Fibroblast of skin of scalp (primary cell): ENCODE results near the gene HS3ST5.
"Not testable (repeated sequence)": the region's sequence is repeated elsewhere in the genome, so short reads cannot be mapped to it uniquely, and the experiment has no call there.

Source experiments
- DNase-seq: peaks from one replicate; pipeline ENCODE4 v3.0.0-alpha.2; 2013

Gene HS3ST5

GRCh38 chr6:114151064-114151690 lies 191.6 kb downstream of the HS3ST5 start:
- DNase-seq: no peak

DNA sequence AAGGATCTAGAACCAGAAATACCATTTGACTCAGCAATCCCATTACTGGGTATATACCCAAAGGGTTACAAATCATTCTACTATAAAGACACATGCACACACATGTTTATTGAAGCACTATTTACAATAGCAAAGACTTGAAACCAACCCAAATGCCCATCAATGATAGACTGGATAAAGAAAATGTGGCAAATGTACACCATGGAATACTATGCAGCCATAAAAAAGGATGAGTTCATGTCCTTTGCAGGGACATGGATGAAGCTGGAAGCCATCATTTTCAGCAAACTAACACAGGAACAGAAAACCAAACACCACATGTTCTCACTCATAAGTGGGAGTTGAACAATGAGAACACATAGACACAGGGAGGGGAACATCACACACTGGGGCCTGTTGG lies 193.6 kb downstream of the HS3ST5 start:
- DNase-seq: not testable (repeated sequence)

DNA sequence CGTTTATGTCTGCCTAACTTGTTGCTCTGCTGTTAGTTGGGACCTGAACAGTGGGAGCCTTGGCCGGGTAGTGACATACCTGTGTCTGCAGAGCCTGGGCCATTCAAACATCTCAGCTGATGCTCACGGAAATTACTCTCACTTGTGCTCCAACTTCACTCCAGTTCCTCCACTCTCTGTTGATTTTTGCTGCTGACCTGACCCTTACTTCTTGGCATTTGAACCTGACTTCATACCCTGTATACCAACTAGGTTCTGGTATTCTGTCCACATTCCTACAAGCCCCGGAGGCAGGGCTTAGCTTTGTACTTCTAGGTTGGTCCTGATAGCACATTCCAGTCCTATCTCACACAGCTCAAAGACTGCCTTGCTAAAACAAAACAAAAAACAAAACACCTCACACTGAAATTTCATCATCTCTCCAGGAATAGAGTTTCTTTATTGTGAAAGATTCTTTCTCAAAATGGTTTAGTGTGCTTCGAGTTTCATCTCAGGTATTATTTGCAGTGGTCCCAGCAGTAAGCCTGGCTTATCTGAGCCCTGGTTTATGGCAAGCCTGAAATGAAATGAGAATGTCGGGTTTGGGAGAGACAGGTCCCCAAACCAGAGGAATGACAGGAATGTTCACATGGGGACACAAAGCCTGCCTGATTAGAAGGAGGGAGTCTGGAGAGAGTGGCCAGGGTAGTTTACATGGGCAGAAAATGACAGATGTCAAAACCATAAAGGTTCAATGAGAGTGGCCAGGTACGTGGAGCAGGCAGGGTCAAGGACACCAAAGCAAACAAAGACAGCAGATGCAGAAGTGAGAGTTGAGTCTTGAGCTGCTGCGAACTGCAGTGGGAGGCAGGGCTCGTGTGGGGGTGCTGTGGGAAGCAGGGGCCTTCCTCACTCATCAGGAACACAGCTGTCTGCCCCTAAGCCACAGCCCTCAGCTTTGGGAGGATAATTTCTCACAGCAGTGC lies 197.7 kb downstream of the HS3ST5 start:
- no peak for DNase-seq

- DNase-seq: no peak
These were observed 200.6 kb downstream of the HS3ST5 start for GRCh38 chr6:114142258-114142657.

DNA sequence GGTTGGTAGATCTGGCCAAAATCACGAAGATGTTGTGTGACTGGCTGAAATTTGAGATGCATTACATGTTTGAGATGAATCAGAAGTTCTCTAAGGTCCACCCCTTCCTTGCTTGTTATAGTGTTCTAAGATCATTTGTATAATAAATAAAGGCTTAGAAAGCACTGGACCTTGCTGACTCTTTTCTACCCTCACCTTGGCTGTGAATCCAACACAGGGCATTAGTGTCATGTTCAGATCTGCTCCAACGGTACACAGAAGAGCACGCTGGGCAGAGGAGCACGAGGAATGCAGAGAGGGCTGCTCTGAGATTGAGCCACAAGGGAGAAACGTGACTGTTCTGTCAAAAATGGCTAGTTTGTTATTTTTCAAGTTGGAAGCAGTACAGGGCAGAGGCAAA lies 202.4 kb downstream of the HS3ST5 start:
- peak; percentile 5 for DNase-seq

DNA sequence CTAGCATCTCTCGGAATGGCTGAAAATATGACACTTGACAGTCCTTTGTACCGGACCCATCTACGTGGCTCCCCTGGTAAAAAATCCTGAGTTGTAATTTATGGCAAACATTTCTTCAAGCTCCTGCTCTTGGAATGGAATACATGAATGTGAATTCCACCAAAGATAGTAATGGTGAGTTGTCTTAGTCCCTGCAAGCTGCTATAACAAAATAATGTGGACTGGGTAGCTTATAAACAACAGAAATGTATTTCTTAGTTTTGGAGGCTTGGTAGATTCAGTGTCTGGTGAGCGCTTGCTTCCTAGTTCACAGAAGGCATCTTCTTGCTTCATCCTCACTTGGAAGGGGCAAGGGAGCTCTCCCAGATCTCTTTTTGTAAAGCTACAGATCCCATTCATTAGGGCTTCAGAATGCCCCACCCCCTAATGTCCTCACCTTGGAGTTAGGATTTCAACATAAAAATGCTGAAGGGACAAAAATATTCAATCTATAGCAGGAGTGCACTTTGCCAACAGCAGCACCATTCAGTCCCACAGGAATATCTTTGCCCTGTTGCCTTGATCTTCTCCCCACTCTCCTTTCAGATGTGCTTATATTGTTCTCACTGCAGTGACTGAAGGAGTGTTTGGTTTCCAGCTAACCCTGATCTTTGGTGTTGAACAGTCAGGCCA lies 204.1 kb downstream of the HS3ST5 start:
- no peak for DNase-seq

DNA sequence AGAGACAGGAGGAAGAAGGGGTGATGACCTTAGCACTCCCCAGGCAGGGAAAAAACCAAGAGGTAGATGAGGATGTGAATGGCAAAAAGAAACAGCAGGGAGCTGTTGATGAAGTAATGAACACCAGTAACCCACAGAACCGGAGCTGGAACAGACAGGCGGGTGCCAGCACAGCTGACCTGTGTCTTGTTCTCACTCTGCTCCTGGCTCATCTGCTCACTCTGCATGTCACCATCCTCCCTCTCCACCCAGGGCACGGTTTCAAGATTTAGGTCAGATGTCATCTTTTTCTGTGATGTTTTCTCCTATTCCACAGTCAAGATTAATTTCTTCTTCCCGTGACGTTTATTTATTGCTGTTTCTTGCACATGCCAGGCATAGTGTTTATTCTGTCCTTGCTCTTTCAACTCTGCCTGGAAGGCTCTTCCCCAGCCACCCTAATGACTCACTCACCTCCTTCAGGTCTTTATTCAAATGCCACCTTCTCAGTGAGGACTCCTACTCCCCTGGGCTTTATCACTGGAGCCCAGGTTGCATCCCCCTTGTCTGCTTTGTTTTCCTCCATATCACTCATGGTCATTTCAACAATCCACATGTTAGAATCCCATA lies 207.4 kb downstream of the HS3ST5 start:
- no peak for DNase-seq

GRCh38 chr6:114133816-114134215 lies 209.0 kb downstream of the HS3ST5 start:
- DNase-seq: no peak

- no peak for DNase-seq
These were observed 210.9 kb downstream of the HS3ST5 start for GRCh38 chr6:114131945-114132344.

- no peak for DNase-seq
These were observed 217.2 kb downstream of the HS3ST5 start for GRCh38 chr6:114125576-114125975.

DNA sequence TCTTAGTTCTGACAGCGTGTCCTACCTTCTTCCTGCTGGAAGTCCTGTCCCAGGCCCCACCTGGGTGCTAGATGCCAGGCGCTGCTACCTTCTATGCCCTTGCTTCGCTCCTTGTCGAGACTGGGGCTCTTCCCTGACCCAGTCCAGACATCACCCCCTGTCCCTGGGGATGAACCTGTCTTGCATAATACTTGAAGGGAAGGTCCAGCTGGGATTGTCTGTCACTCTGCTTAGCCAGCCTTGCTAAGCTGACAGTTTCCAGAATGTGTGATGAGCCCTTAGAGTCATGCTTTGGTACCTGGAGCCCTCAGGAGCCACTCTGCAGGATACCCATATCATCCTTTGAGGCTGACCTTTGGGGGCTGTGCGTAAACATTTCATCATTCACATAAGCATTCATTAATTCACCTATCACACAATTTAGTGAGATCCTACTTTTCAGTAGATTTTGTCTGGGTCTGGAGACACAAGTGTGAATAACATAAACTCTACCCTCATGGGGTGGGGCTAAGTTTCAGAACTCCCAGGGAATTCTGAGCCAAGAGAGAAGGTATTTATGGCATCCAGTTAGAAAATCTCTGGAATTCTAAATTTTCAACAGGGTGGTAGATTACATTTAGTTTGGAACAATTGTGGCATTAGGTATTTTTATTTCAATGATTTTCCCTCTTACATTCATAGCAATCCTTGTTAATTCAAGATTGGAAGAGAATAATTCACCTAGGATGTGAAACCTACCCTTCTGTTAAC lies 220.7 kb downstream of the HS3ST5 start:
- peak; percentile 48 for DNase-seq

DNA sequence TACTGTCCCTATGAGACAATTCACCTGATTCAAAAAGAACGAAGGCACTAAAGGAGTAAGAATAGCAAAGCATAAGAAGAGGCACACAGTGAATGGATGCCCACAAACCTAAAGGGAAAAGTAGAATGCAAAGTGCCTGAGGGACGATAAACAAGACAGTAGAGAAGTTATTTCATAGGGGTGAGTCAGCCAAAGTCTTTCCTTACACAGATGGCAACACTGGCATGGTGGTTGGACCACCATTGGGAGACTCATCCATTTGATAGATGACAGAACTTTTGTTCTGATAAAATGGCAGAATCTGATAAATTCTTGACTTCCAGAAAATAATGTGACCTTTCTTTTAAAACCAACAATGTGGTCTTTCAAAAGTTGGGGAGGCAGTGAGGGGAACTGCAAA lies 223.8 kb downstream of the HS3ST5 start:
- DNase-seq: no peak

- no peak for DNase-seq
These were observed 227.2 kb downstream of the HS3ST5 start for GRCh38 chr6:114115652-114116051.

DNA sequence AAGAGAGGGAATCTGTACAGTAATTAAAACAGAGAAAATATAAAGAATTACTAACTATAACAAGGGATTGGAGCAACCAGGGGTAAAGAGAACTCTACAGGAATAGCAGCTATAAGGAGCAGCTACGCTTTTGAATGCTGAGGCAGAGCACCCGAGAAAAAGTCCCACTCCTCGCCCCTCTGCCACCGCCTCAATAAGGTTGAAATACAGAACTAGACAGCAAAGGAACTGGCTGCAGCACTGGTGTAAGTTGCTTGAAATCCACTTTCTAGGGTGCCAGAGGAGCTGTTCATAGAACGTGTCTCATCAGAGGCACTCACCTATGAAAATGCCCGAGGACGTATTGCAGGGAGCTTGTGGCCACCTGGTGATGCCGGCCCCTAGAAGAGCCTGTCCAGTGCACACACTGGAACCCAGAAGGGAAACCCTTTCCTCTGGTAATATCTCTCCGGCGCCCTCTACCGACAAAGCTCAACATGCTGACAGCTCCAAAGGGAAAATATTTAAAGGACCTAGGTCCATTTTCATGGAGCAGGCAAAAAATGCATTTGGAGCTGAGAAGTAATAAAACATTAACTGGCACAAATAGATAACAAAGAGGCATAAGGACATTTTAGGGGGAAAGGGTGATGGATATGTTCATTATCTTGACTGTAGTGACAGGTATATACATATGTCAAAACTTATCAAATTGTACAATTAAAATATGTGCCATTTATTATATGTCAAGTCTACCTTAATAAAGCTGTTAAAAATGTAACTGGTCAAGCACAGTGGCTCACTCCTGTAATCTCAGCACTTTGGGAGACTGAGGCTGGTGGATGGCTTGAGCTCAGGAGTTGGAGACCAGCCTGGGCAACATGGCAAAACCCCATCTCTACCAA lies 234.5 kb downstream of the HS3ST5 start:
- DNase-seq: peak; percentile 76

DNA sequence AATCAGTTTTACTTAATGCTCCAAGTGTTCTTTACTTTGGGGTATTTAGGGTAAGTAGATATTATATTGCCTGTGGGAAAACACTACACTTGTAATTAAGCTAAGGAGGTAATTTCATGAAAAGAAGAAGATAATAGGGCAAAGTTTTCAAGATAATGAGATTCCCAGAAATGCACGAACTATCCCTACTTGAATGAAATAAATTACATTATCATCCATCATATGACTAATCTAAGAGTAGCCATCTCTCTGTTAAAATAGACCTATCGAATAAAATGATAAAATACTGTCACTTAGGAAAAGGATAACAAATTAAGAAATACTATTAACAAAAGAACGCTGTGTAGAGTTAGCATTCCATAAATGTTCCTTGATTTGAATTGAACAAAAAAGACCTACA lies 236.8 kb downstream of the HS3ST5 start:
- no peak for DNase-seq

DNA sequence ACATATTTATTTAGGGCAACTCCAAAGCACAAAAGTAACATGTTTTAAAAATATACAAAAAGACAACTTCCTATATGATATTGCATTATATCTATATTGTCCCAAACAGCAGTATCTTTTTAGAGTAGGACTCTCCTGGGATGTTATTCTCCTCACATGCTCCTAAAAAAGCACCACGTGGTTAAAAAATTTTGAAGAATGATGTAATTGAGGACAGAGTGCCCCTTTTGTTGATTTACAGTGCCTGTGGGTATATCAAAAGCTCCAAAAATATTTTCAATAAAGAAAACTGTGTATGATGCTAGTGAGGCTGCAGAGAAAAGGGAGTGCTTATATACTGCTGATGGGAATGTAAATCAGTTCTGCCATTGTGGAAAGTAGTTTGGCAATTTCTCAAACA lies 241.6 kb downstream of the HS3ST5 start:
- DNase-seq: no peak

GRCh38 chr6:114100215-114100994 lies 242.4 kb downstream of the HS3ST5 start:
- DNase-seq: peak; percentile 62

DNA sequence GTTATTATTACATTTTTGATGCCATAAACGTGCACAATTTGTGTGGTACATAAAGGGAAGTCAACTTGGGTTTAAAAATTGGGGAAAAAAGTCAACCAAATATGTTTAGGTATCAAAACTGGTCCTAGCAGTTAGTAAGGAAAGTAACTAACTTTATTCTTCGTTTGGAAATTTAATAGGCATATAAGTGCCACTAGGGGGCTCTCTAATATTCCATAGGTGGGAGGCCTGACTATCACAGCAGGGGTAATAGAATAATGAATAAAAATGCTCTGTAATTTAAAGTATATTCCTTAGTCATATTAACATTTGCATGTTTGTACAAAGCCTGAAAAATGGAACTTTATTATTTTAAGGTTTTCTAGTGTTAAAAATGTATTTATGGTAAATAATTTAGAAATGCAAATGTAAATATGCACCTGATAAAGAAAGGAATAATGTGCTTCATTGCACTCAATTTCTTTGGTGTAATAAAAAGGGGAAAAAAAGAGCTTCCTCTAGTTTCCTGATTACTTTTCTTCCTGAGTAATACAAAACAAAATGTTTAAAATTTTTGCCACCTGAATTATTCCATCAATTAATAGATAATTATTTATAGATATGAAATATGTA lies 246.2 kb downstream of the HS3ST5 start:
- peak; percentile 50 for DNase-seq

GRCh38 chr6:114092943-114093342 lies 249.9 kb downstream of the HS3ST5 start:
- no peak for DNase-seq

DNA sequence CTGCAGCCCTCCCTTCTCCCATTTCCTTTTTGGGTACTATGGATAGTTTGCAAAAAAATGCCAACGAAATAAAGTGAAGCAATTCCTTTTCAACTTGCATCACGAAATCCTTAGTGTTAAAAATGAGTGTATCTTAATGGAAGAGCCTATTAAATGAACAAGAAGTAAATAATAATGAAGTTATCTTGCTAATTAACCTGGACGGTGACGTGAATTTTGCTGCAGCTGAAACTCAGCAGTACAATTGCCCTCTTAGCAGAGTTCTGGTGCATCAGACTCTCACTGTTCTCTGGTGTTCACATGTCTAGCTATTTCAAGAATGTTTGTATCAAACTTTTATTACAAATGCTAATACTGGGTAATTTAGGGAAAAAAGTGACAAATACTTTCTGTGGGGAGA lies 252.2 kb downstream of the HS3ST5 start:
- peak; percentile 42 for DNase-seq
